B cell (primary cell): ENCODE data around the gene METTL8.

Experiments used
- EZH2 ChIP-seq: IDR thresholded peaks from 2 replicates; pipeline ENCODE4 v1.6.1; 2012; ENCODE audit warnings: borderline replicate concordance, low read depth, mild to moderate bottlenecking, moderate library complexity, low read length; ENCODE audit not compliant: insufficient read depth, poor library complexity, severe bottlenecking
- TF ChIP-seq, protein P1 (sequence below): fragments of 200-600 bp; IDR thresholded peaks from one replicate; pipeline ENCODE4 v1.8.0; 2022; ENCODE audit warnings: antibody characterized with exemption, mild to moderate bottlenecking

DNA sequence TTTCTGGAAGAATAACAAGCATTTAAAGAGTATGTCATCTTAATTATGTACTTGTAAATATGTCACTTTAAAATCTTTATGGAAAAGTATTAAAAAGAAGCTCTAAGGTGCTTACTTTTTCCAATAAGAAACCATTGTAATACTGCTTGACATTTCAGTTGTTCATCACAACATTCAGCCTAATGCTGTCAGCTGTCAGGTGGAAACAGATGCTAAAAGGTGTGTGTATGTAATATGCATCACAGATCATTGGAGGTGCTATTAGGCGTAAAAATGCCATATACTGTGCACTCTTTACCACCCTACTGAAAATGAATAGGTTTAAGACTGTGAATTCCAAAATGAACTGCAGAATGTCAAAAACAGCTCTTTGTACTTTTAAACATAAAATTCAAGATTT lies 40.3 kb downstream of the METTL8 start:
- TF ChIP-seq, protein P1, sequence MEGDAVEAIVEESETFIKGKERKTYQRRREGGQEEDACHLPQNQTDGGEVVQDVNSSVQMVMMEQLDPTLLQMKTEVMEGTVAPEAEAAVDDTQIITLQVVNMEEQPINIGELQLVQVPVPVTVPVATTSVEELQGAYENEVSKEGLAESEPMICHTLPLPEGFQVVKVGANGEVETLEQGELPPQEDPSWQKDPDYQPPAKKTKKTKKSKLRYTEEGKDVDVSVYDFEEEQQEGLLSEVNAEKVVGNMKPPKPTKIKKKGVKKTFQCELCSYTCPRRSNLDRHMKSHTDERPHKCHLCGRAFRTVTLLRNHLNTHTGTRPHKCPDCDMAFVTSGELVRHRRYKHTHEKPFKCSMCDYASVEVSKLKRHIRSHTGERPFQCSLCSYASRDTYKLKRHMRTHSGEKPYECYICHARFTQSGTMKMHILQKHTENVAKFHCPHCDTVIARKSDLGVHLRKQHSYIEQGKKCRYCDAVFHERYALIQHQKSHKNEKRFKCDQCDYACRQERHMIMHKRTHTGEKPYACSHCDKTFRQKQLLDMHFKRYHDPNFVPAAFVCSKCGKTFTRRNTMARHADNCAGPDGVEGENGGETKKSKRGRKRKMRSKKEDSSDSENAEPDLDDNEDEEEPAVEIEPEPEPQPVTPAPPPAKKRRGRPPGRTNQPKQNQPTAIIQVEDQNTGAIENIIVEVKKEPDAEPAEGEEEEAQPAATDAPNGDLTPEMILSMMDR, result no peak
- no peak for TF ChIP-seq EZH2
